K562 (cell line): ENCODE measurements around the gene CCDC85B. TPM values are rescaled to one million over a fixed set of nuclear protein-coding genes. Genes with fewer than 3 reads are reported as not detected.

Experiments used
- BDP1 ChIP-seq: IDR thresholded peaks from 3 replicates; pipeline ENCODE4 v1.6.1; 2011; ENCODE audit not compliant: insufficient read length, insufficient read depth
- CBX8 ChIP-seq: fragments of 200-600 bp; sonication (generic); IDR thresholded peaks from 2 replicates; pipeline ENCODE4 v1.6.1; 2012; ENCODE audit warnings: borderline replicate concordance, mixed run types, low read depth, mild to moderate bottlenecking, moderate library complexity, mixed read lengths, low read length, control low read depth, inconsistent platforms; ENCODE audit not compliant: poor library complexity, severe bottlenecking; ENCODE audit errors: extremely low read depth
- EP400 ChIP-seq: fragments of 450-650 bp; IDR thresholded peaks from 2 replicates; pipeline ENCODE4 v1.6.1; 2017; ENCODE audit warnings: antibody characterized with exemption, mild to moderate bottlenecking, moderate library complexity
- ERF ChIP-seq: fragments of 450-650 bp; formaldehyde crosslinking; IDR thresholded peaks from 2 replicates; pipeline ENCODE4 v1.4.0; 2020; ENCODE audit warnings: mild to moderate bottlenecking, mixed read lengths
- ILF3 ChIP-seq: fragments of 450-650 bp; IDR thresholded peaks from 2 replicates; pipeline ENCODE4 v1.6.1; 2018; ENCODE audit warnings: antibody characterized with exemption, mild to moderate bottlenecking, moderate library complexity, borderline replicate concordance
- MXI1 ChIP-seq: IDR thresholded peaks from 2 replicates; pipeline ENCODE4 v1.6.1; 2011; ENCODE audit warnings: low read depth, mild to moderate bottlenecking, improper control_type of control experiment, low read length
- SMAD4 ChIP-seq: fragments of 250-450 bp; sonication (Bioruptor Pico); conservative IDR thresholded peaks from 2 replicates; pipeline ENCODE4 v1.8.0; 2021; ENCODE audit warnings: inconsistent platforms, mild to moderate bottlenecking, moderate library complexity
- SOX6 ChIP-seq: fragments of 450-650 bp; IDR thresholded peaks from 2 replicates; pipeline ENCODE4 v1.6.1; 2014; ENCODE audit warnings: mild to moderate bottlenecking
- SUPT5H ChIP-seq: fragments of 450-650 bp; IDR thresholded peaks from 2 replicates; pipeline ENCODE4 v1.6.1; 2016
- ZBTB7A ChIP-seq: IDR thresholded peaks from 2 replicates; pipeline ENCODE4 v1.6.1; 2011; ENCODE audit warnings: low read depth, mild to moderate bottlenecking, low read length, moderate library complexity, borderline replicate concordance; ENCODE audit not compliant: control insufficient read depth
- ZFX ChIP-seq: sonication (generic); formaldehyde crosslinking; IDR thresholded peaks from 2 replicates; pipeline ENCODE4 v1.8.0; 2022; ENCODE audit warnings: mild to moderate bottlenecking, missing genetic modification reagents, moderate library complexity
- ZNF175 ChIP-seq: fragments of 200-800 bp; sonication (Bioruptor generic); IDR thresholded peaks from 2 replicates; pipeline ENCODE4 v1.6.1; 2016; ENCODE audit warnings: low read depth, mild to moderate bottlenecking, missing genetic modification characterization, missing compliant biosample characterization
- ZNF639 ChIP-seq, 2 experiments: fragments of 200-800 bp in 1 of 2; sonication (Bioruptor generic) in 1 of 2; sonication (generic) in 1 of 2; formaldehyde crosslinking in 1 of 2; IDR thresholded peaks in 1 of 2; conservative IDR thresholded peaks in 1 of 2; 2 replicates each; pipeline versions ENCODE4 v1.5.0 to v1.6.1; 2016 to 2020; ENCODE audit warnings: missing compliant biosample characterization in 1 of 2, missing genetic modification characterization in 1 of 2, missing genetic modification reagents in 1 of 2
- polyA plus RNA-seq, 8 experiments: library from polyadenylated mRNA; depleted of rRNA in 4 of 8; stranded (reverse) in 5 of 8; unstranded in 3 of 8; fragments of >200 nt; fragmentation: Nextera tagmentation in 2 of 8; fragmentation: Illumina TruSeq in 1 of 8; extraction: Ambion mirVana in 2 of 8; extraction: Trizol in 1 of 8; gene quantifications; 2 replicates each; pipeline versions ENCODE4 v1.2.1 to v1.2.3, GENCODE V29; 2011 to 2014; ENCODE audit warnings: inconsistent platforms in 1 of 8, missing spikeins in 1 of 8
- total RNA-seq, 7 experiments: library from RNA; depleted of rRNA in 6 of 7; stranded (reverse); fragments of >200 nt in 6 of 7; fragmentation: Illumina TruSeq in 2 of 7; extraction: Trizol in 2 of 7; gene quantifications; 2 replicates each; pipeline versions ENCODE4 v1.2.1 to v1.2.3, GENCODE V29; 2011 to 2021; ENCODE audit warnings: low replicate concordance in 1 of 7
- TF ChIP-seq, protein P1 (sequence below): fragments of 450-650 bp; formaldehyde crosslinking; IDR thresholded peaks from 2 replicates; pipeline ENCODE4 v1.4.0; 2022; ENCODE audit warnings: missing genetic modification characterization
- TF ChIP-seq, protein P2 (sequence below): sonication (generic); formaldehyde crosslinking; IDR thresholded peaks from 2 replicates; pipeline ENCODE4 v1.8.1; 2022; ENCODE audit warnings: missing genetic modification reagents
- TF ChIP-seq, protein P3 (sequence below): sonication (generic); formaldehyde crosslinking; IDR thresholded peaks from 2 replicates; pipeline ENCODE4 v1.8.1; 2023; ENCODE audit warnings: mild to moderate bottlenecking, missing genetic modification reagents

CCDC85B gene
- total and polyA plus RNA-seq, 9 of the 15 experiments (the other 6 are each of a cell fraction or from before 2014, with no cell fraction given), result 0.14 to 138 (median 6.2) TPM

DNA sequence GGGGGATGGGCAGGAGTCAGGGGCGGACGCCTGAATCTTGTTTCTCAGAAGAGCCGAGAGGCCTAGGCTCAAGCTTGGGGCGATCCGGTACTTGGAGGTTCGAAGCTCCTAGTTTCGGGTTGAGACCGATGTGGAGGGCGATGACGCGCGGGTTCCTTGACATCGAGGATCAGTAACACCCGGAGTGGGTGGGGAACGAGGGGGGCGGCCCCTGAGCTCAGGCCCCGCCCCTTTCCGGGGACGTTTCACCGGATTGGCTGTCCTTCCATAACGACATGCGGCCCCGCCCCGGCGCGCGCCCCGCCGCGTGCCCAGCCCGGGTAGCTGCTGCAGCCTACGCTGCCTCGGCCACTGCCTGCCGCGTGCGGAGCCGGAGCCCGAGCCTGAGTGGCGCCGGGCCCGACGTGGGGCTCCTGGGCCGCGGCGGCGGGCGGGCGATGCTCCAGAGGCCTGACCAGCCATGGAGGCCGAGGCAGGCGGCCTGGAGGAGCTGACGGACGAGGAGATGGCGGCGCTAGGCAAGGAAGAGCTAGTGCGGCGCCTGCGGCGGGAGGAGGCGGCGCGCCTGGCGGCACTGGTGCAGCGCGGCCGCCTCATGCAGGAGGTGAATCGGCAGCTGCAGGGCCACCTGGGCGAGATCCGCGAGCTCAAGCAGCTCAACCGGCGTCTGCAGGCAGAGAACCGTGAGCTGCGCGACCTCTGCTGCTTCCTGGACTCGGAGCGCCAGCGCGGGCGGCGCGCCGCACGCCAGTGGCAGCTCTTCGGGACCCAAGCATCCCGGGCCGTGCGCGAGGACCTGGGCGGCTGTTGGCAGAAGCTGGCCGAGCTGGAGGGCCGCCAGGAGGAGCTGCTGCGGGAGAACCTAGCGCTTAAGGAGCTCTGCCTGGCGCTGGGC, at the start of gene CCDC85B (continued):
- no peak for TF ChIP-seq CBX8
- TF ChIP-seq ILF3, result peak; percentile 83; the same call in 1 of the 2 replicates
- TF ChIP-seq SMAD4 (CRISPR knock-in tag), result peak; percentile 88
- TF ChIP-seq, protein P1, sequence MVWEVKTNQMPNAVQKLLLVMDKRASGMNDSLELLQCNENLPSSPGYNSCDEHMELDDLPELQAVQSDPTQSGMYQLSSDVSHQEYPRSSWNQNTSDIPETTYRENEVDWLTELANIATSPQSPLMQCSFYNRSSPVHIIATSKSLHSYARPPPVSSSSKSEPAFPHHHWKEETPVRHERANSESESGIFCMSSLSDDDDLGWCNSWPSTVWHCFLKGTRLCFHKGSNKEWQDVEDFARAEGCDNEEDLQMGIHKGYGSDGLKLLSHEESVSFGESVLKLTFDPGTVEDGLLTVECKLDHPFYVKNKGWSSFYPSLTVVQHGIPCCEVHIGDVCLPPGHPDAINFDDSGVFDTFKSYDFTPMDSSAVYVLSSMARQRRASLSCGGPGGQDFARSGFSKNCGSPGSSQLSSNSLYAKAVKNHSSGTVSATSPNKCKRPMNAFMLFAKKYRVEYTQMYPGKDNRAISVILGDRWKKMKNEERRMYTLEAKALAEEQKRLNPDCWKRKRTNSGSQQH (CRISPR knock-in tag), result peak; percentile 64; the same call in 1 of the 2 replicates
- TF ChIP-seq EP400, result peak; percentile 57; the same call in 1 of the 2 replicates
- TF ChIP-seq ZNF175 (CRISPR knock-in tag), result peak; percentile 46; the same call in 1 of the 2 replicates
- TF ChIP-seq, protein P2, sequence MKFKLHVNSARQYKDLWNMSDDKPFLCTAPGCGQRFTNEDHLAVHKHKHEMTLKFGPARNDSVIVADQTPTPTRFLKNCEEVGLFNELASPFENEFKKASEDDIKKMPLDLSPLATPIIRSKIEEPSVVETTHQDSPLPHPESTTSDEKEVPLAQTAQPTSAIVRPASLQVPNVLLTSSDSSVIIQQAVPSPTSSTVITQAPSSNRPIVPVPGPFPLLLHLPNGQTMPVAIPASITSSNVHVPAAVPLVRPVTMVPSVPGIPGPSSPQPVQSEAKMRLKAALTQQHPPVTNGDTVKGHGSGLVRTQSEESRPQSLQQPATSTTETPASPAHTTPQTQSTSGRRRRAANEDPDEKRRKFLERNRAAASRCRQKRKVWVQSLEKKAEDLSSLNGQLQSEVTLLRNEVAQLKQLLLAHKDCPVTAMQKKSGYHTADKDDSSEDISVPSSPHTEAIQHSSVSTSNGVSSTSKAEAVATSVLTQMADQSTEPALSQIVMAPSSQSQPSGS (CRISPR knock-in tag), result peak; percentile 49; the same call in 1 of the 2 replicates
- TF ChIP-seq BDP1, result no peak
- TF ChIP-seq SUPT5H, result peak; percentile 54
- TF ChIP-seq ZFX (CRISPR knock-in tag), result peak; percentile 77
- TF ChIP-seq MXI1, result peak; percentile 60; the same call in 1 of the 2 replicates
- peak; percentile 68; the same call in 1 of the 2 replicates for TF ChIP-seq ZBTB7A
- peak; percentile 25; the same call in 1 of the 2 replicates for TF ChIP-seq SOX6
- TF ChIP-seq ERF (CRISPR knock-in tag), result peak; percentile 91; the same call in 1 of the 2 replicates
- peak in 1 of 2 experiments; percentile 75; a peak in 2 of 4 replicates for TF ChIP-seq ZNF639 (CRISPR knock-in tag; conservative IDR thresholded peaks at IDR 0.05 in 1 of 2, IDR thresholded peaks at IDR 0.05 in 1 of 2)
- TF ChIP-seq, protein P3, sequence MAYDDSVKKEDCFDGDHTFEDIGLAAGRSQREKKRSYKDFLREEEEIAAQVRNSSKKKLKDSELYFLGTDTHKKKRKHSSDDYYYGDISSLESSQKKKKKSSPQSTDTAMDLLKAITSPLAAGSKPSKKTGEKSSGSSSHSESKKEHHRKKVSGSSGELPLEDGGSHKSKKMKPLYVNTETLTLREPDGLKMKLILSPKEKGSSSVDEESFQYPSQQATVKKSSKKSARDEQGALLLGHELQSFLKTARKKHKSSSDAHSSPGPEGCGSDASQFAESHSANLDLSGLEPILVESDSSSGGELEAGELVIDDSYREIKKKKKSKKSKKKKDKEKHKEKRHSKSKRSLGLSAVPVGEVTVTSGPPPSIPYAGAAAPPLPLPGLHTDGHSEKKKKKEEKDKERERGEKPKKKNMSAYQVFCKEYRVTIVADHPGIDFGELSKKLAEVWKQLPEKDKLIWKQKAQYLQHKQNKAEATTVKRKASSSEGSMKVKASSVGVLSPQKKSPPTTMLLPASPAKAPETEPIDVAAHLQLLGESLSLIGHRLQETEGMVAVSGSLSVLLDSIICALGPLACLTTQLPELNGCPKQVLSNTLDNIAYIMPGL (CRISPR knock-in tag), result peak; percentile 22
